ENCODE measurements around the gene BCAN.

BCAN gene

GRCh38 chr1:156644146-156644545 lies 2.2 kb downstream of the BCAN start:
- no peak for DNase-seq (ENCODE audit: low read depth)

GRCh38 chr1:156644640-156645039 lies 2.7 kb downstream of the BCAN start:
- no peak for DNase-seq (ENCODE audit: low read depth)

GRCh38 chr1:156645056-156645455 lies 3.1 kb downstream of the BCAN start:
- DNase-seq (ENCODE audit: low read depth) = no peak

- DNase-seq (ENCODE audit: low read depth) = no peak
Observed at GRCh38 chr1:156645666-156646065, 3.7 kb downstream of the BCAN start.

GRCh38 chr1:156646738-156647211 lies 4.9 kb downstream of the BCAN start:
- no peak for DNase-seq (ENCODE audit: low read depth)

DNA sequence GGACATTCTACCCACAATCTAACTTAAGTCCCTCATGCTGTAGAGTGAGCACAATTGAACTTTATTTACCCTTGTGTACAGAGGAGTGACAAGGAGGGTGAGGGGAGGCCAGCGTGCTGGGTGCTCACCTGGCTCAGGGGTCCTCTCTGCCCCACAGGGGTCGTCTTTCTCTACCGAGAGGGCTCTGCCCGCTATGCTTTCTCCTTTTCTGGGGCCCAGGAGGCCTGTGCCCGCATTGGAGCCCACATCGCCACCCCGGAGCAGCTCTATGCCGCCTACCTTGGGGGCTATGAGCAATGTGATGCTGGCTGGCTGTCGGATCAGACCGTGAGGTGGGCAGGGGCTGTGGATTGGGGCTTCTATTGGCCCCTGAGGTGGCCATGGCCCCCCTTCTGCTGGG lies 5.4 kb downstream of the BCAN start:
- DNase-seq (ENCODE audit: low read depth) = no peak

DNA sequence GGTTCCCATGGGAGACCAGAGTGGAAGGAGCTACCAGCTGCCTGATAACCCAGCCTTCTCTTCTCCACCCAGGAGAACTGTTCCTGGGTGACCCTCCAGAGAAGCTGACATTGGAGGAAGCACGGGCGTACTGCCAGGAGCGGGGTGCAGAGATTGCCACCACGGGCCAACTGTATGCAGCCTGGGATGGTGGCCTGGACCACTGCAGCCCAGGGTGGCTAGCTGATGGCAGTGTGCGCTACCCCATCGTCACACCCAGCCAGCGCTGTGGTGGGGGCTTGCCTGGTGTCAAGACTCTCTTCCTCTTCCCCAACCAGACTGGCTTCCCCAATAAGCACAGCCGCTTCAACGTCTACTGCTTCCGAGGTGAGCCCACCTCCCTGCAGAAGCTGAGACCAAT lies 6.6 kb downstream of the BCAN start:
- no peak for DNase-seq (ENCODE audit: low read depth)

DNA sequence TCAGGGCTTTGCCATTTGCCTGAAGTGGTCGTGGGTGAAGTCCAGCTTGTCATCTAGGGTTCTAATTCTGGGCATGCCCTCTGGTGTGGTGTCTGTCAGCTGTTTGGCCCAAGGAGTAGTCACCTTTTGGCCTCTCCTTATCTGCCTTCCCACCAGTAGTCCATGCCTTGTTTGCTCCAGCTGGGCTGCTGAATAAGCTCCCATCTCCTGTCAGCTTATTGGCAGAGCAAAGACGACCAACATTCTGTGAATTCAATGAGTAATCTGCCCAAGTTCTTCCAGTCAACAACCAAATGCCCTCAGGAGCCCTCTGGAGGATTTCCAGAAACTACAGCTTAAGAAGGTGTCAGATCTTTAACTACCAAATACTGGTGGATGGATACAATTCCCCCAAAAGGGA lies 7.0 kb downstream of the BCAN start:
- no peak for DNase-seq (ENCODE audit: low read depth)

GRCh38 chr1:156652131-156652991 lies 10.4 kb downstream of the BCAN start:
- DNase-seq (ENCODE audit: low read depth) = no peak

- DNase-seq (ENCODE audit: low read depth) = no peak
Observed at GRCh38 chr1:156652992-156653355, 11.1 kb downstream of the BCAN start.

DNA sequence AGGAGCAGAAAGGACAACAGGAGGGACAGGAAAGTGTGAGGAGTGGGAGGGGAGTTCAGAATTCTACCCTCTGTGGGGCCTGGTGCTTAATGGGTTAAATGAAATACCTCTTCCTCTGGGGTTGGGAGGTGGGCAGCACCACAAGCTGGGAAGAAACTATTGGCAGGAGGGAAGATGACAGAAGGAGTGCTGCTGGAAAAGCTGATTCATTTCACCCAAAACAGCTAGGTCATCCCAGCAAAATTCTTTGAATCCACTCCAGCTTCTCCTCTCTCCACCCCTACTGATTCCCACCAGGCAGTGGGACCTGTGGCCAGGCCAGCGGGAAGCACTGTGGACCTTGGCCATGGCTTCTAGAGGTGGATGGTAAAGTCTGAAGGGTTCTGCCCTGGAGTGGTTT lies 12.8 kb downstream of the BCAN start:
- no peak for DNase-seq (ENCODE audit: low read depth)

- no peak for DNase-seq (ENCODE audit: low read depth)
Observed at GRCh38 chr1:156655151-156655903, 13.4 kb downstream of the BCAN start.

DNA sequence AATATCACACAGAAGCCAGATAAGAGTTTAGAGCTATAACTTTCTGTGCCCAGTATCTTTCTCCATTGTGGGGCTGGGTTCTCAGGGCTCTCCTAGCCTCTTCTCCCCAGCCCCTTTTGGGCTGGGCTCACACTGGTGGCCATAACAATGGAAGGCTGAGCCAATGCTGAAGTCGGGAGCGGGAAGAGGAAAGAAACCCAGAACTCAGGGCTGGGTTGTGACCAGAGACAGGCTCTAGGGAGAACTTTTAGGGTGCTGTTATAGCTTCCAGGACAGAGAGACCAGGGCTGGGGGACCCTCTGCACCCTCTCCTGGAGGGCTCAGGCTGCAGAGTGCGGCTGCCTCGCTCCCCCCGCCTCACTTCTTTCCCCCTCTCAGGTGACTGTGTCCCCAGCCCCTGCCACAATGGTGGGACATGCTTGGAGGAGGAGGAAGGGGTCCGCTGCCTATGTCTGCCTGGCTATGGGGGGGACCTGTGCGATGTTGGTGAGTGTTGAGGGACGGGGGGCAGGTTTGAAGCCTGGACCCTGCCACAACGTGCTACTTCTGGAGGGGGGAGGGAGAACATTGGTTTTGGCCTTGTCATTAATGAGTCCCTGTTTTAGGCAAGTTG lies 14.1 kb downstream of the BCAN start:
- no peak for DNase-seq (ENCODE audit: low read depth)

DNA sequence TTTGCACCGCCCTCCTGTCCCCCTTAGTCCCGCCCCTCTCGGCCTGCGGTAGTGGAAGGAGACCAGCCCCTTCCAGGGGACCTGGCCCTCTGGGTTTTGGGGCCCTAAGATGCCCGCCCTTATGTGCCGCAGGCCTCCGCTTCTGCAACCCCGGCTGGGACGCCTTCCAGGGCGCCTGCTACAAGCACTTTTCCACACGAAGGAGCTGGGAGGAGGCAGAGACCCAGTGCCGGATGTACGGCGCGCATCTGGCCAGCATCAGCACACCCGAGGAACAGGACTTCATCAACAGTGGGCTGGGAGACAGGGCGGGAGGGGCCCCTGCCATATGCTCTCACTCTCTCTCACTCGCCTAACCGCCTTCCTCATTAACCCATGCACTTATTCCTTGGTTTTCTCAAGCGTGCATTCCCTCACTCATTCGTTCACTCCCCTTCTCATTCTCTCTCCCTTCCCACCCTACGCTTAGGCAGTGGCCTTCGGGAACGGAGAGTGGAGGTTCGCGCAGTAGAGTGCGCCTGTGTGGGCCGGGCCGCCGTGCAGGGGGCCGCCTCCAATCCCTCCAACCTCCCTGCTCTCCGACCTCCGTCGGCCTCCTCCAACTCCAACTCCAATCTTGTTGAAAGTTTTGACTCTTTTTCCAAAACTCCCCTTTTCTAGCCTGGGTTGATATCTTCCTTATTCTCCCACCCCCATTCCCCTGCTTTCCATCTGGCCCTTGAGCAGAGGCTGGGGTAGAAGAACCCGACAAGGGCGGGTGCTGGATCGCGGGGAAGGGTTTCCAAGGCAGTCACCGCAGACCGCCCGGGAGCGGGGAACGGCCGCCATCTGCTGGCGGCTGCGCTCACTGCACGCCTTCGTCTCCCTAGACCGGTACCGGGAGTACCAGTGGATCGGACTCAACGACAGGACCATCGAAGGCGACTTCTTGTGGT lies 15.2 kb downstream of the BCAN start:
- peak; percentile 70 for DNase-seq (ENCODE audit: low read depth)

DNA sequence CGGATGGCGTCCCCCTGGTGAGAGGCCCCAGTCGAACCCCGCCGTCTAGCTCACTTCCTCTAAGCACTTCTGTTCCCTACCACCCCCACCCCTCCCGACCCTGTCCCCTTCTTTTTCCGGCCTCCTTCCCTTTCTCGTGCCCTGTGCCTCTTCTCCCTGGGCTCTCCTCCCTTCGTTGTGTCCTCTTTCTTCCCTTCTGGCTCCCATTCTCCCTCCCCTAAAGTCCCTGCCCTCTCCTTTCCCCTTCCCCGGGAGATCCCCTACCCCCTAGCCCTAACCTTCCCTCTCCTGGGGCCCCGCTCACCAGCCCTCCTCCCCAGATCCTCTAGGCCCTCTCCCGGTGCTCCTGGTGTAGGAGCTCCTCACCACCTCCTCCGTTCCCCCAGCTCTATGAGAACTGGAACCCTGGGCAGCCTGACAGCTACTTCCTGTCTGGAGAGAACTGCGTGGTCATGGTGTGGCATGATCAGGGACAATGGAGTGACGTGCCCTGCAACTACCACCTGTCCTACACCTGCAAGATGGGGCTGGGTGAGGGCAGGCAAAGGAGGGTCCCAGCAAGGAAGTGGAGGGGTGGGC lies 15.9 kb downstream of the BCAN start:
- no peak for DNase-seq (ENCODE audit: low read depth)

- DNase-seq (ENCODE audit: low read depth) = no peak
Observed at GRCh38 chr1:156658496-156658895, 16.6 kb downstream of the BCAN start.

GRCh38 chr1:156658945-156659574 lies 17.1 kb downstream of the BCAN start:
- DNase-seq (ENCODE audit: low read depth) = no peak

DNA sequence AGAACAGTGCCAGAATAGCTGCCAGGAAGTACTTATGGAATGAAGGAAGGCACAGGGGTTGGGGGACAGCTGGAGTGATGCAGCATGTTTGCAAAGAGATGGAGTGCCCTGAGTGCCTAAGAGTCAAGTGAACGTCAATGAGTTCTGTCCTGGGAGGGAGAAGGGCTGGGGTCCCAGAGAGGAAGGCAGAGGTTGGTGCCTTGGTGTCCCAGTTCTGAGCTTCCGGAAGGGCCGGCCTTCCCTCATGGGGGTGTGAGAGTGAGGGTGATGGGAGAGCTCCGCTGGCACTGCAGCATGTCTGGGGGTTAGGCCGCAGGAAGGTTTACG lies 17.7 kb downstream of the BCAN start:
- DNase-seq (ENCODE audit: low read depth) = no peak

- DNase-seq (ENCODE audit: low read depth) = peak; percentile 90
Observed at GRCh38 chr1:156659988-156660751, 18.3 kb downstream of the BCAN start.

- no peak for DNase-seq (ENCODE audit: low read depth)
Observed at GRCh38 chr1:156660752-156661112, 18.8 kb downstream of the BCAN start.

All from activated T-cell treated with anti-CD3 and anti-CD28 coated beads for 24 hours (primary cell).